HG03469 (cell line): Measurements from ENCODE around the gene PIK3R2.

Experiments used
- ATAC-seq: cut with Tn5 transposase; IDR thresholded peaks from one replicate; pipeline ENCODE4 v1.9.1; 2021; ENCODE audit warnings: mild to moderate bottlenecking, moderate library complexity, moderate number of reproducible peaks; ENCODE audit not compliant: unreplicated experiment

PIK3R2 gene

DNA sequence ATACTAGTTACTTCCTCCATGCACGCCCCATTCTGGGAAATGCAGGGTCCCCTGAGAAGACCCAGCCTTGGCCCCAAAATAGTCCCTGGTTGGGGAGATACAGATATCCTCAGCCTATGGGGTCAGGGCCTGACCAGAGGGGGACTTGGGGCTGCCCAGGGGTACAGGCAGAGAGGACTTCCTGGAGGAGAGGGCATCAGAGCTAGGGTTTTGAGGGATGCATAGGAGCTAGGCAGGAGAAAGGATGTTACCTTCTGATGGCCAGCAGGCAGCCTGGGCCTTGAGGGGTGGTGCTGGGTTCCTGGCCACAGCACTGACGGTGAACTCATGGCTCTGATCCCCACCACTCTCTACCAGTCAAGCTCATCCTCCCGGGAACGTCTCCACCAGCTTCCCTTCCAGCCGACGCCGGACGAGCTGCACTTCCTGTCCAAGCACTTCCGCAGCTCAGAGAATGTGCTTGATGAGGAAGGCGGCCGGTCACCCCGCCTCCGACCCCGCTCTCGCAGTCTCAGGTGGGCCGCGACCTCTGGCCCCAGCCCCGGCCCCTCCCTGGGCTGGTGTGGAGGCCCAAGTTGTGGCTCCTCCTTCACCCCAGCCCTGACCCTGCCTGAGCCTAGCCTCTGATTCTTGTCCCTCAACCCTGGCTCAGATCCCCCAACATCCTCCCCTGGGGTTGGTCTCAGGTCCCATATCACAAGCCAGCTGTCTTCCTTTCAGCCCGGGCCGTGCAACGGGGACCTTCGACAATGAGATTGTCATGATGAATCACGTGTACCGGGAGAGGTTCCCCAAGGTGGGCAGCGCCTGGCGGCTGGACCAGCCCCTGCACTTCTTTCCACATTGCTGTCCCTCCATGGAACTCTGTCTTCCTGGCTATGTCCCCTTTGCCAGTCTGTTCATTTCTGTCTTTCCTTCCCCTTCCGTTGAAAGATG, 29.8 kb upstream of the PIK3R2 start:
- ATAC-seq = no peak

DNA sequence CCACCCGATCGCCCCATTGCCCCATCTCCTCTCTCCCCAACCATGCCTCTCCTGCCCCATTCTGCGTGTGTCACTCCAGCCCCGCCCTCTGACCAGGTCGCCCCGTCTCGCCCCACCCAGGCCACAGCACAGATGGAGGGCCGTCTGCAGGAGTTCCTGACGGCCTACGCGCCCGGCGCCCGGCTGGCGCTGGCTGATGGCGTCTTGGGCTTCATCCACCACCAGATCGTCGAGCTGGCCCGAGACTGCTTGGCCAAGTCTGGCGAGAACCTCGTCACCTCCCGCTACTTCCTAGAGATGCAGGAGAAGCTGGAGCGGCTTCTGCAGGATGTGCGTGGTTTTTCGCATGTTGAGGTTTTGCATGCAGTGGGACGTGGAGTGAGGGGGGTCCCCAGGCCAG, 29.1 kb upstream of the PIK3R2 start:
- no peak for ATAC-seq

DNA sequence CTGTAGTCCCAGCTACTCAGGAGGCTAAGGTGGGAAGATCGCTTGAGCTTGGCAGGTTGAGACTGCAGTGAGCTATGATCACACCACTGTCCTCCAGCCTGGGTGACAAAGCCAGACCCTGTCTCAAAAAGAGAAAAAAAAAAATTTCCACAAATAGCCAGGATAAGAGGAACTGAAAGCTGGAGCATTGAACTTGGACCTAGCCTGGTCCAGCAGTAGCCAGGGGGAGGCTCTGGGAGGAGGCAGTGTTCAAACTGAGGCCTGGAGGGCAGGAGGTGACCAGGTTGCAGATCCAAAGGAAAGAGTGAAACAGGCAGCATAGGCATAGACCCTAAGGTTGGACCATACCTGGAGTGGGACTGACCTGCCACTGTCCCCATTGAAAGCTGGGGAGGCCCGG, 26.9 kb upstream of the PIK3R2 start:
- no peak for ATAC-seq

DNA sequence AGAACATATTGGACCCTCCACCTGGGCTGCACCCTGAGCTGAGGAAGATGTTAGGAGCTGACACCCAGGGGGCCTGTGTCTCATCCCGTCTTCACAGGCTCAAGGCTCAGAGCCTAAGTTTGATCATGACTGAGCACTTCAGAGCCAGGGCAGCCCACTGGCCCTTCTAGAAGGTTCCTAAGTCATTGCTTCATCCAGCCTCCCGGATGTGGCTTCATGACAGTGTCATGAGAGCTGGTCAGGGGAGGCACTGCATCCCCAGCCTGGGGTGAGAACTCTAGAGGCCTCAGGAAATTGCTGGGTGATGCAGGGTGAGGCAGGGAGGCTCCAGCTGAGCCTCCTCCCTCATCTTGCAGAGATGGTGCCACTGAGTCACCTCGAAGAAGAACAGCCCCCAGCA, 24.9 kb upstream of the PIK3R2 start:
- no peak for ATAC-seq

DNA sequence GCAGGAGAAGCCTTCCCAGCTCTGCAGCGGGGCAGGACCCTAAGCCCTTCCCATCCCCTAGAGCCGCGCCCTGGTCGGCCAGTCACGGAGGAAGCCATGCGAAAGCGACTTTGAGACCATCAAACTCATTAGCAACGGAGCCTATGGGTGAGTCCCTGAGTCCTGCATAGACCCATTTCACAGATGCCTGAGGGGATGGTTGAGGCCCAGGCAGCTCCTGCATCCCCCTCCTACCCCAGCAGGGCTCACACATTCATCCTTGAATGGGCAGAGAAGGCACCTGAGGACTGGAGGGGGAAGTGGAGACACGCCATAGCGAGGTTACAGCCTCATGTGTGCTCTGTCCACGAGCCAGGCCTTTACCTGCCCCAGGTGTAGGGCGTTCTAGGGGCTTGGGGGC, 24.2 kb upstream of the PIK3R2 start:
- no peak for ATAC-seq

DNA sequence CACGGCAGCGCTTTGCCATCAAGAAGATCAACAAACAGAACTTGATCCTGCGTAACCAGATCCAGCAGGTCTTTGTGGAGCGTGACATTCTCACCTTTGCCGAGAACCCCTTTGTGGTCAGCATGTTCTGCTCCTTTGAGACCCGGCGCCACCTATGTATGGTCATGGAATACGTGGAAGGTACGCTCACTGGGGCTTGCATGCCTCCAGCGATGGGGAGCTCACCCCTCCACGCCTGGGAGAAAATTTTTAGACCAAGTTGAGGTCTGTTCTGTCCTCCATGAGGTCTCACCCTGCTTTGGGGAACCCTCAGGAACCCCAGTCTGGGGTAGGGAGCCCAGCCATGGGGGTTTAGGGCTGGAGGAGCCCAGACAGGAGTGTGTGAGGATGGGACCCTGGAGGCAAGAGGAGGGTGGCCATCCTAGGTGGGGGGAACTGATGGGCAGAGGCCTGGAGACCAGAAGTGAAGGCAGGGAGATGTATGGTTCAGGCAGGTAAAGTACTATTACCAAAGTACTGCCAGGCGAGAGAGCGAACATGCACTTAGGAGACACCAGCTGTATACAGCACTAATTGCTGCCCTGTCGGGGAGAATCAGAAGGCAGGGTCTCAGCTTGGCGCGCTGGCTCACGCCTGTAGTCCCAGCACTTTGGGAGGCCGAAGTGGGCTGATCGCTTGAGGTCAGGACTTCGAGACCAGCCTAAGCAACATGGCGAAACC, 22.3 kb upstream of the PIK3R2 start:
- no peak for ATAC-seq

DNA sequence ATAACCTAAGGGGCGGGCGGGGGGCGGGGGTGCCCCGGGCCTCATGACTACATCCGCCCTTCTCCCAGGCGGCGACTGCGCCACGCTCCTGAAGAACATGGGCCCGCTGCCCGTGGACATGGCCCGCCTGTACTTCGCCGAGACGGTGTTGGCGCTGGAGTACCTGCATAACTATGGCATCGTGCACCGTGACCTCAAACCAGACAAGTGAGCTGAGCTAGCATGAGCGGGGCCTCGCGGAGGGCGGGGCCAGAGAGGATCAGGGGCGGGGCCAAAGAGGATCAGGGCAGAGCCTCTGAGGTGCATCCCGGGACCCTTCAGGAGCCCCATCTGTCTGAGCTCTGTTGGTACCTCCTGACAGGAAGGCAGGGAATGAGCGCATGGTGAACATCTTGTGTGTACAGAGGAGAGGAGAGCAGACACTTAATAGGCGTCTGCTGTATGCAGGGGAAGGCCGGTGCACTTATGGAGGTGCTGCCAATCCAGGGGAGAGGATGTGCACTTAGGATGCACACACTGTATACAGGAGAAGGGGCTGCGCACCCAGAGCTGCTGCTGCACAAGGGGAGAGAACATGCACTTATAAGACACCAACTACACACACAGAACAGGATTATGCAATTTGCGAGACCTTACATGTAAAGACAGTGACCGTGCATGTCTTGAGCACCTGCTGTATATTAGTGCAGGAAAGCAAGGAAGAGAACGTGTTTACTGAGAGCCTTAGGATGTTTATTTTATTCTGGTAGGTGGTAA, 20.9 kb upstream of the PIK3R2 start:
- no peak for ATAC-seq

DNA sequence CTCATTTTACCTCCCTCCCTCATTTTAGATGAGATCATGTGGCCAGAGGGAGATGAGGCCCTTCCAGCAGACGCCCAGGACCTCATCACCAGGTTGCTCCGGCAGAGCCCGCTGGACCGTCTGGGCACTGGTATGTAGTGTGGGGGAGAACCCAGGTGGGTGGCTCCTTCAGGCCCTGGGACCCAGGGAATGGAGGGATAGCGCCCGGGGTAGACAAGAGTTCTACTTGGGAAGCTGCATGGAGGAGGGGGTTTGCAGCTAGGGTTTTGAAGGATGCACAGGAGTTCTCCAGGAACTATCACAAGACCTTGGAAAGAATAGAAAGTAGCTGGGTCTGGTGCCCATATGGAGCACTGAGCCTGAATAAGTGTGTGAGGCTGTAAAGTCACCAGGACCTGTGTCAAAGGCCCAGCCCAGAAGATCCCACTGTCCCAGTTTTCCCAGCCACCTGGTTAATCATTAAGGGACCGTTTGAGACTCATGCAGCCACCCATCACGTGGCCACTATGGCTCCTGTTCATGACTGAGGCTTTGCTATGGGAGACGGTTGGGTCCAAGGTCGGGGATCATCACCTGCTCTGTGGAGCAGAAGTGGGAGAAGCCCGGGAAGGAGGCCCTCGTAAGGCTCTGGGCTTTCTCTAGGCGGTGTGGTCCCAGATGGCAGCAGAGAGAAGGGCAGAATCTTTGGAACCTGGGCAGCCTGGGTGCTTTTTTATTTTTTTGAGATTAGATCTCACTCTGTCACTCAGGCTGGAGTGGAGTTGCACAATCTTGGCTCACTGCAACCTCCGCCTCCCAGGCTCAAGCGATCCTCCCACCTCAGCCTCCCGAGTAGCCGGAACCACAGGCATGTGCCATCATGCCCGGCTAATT, 17.0 kb upstream of the PIK3R2 start:
- ATAC-seq = no peak

DNA sequence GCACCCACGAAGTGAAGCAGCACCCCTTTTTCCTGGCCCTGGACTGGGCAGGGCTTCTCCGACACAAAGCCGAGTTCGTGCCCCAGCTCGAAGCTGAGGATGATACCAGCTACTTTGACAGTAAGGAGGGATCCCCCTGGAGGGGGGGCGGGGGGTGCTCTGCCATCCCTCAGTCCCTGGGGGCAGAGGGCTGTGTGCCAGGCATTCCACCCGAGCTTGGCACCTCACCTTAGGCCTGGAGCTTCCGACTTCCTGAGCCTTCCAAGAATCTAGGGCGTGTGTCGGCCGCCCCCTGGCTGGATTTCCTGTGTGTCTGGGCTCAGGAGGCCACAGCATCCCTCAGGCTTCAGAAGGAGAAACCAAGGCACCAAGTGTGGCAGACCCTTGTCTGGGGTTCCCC, 15.7 kb upstream of the PIK3R2 start:
- no peak for ATAC-seq

DNA sequence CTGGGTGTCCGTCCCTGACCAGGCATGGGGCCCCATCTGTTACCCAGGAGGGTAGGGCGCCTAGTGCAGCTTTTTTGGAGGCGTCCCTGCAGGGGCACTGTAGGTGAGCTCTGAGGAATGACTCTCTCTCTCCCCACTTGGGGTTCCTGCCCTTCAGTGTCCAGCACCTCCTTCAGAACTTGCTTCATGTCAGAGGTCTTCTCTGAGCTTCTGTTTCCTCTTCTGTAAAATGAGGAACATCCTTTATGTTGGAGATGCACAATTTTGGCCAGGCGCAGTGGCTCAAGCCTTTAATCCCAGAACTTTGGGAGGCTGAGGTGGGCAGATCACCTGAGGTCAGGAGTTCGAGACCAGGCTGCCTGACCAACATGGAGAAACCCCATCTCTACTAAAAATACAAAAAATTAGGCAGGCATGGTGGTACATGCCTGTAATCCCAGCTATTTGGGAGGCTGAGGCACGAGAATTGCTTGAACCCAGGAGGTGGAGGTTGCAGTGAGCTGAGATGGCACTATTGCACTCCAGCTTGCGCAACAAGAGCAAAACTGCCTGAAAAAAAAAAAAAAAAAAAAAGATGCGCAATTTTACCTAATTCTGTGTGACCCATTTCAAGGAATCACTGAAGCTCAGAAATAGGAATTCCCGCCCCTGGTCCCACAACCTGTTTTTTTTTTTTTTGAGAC, 15.2 kb upstream of the PIK3R2 start:
- ATAC-seq = no peak

DNA sequence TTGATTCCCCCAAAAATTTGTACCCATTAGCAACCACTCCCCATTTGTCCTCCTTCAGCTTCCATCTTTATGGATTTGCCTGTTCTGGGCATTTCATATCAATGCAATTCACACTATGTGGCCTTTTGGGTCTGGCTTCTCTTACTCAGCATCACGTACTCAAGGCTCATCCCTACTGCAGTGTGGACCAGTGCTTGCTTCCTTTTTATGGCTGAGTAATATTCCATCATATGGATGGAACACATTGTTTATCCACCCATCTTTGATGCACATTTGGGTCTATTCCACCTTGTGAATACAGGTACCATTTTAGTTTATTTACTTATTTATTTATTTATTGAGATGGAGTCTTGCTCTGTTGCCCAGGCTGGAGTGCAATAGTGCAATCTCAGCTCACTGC, 12.5 kb upstream of the PIK3R2 start:
- ATAC-seq = no peak

DNA sequence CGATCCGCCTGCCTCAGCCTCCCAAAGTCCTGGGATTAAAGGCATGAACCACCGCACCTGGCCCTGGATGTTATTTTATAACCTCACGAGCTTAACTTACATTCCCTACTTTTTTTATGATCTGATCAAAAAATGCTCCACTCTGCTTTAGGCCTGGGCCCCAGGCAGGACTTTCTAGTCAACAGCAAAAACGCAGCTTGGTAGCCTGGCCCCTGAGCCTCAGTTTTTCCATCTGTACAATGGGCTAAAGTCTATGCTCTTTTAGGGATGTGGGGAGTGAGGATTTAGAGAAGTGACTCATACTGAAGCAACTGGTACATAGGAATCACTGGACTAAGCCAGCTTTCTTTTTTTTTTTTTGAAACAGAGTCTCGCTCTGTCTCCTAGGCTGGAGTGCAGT, 11.9 kb upstream of the PIK3R2 start:
- no peak for ATAC-seq

DNA sequence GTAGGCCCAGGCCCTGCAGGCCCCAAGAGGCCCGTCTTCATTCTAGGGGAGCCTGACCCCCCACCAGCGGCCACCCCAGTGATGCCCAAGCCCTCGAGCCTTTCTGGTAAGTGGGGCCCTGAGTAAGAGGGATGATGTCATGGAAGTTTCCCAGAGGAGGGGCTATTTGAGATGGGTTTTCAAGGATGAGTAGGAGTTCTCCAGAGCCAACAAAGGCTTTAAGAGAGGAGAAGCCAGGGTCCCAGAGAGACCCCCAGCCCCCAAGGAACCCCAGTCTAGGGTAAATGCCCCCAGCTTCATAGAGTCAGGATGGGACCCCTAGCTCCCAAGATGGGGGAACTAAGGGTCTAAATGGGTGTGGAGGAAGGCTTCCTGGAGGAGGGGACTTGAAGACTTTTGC, 9.1 kb upstream of the PIK3R2 start:
- ATAC-seq = no peak

DNA sequence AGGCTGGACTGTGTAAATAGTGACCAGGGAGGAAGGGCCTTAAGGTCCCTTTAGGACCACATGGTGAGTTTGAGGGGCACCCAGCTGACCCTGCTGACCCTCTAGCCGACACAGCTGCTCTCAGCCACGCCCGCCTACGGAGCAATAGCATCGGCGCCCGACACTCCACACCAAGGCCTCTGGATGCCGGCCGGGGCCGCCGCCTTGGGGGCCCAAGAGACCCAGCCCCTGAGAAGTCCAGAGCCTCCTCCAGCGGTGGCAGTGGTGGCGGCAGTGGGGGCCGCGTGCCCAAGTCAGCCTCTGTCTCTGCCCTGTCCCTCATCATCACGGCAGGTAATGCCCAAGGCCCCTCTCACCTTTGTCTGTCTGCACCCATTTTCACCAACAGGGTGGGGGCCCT, 8.6 kb upstream of the PIK3R2 start:
- ATAC-seq = no peak

DNA sequence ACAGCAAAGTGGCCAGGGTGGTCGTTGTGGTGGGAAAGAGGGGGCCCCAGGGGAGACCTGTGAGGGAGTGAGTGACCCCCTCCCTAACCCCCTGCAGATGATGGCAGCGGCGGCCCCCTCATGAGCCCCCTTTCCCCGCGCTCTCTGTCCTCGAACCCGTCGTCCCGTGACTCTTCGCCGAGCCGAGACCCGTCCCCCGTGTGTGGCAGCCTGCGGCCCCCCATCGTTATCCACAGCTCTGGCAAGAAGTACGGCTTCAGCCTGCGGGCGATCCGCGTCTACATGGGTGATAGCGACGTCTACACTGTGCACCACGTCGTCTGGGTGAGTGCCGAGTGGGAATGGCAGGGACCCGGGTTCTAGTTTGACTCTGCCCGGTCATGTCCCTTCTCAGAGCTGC, 8.1 kb upstream of the PIK3R2 start:
- ATAC-seq = no peak

DNA sequence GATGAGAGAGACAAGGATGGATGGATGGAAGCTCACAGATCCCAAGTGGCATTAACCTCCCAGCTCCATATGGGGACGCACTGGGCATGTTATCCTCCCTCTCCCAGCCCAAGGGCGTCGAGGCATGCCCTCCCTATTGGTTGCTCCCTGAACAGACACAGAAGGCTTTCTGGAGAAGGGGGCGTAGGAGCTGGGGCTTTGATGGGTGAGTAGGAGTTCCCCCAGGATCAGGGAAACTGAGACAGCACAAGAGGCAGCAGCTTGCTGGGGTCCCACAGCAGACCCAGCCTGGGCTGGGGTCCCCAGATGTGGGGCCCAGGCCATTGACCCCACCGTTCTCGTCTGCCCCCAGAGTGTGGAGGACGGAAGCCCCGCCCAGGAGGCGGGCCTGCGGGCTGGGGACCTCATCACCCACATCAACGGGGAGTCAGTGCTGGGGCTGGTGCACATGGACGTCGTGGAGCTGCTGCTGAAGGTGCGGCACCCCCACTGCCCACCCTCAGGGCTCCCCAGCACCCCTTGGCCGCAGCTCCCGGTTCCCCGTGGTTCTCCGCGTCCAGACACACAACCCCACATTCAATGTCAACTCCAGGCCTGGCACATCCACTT, 7.5 kb upstream of the PIK3R2 start:
- ATAC-seq = no peak

DNA sequence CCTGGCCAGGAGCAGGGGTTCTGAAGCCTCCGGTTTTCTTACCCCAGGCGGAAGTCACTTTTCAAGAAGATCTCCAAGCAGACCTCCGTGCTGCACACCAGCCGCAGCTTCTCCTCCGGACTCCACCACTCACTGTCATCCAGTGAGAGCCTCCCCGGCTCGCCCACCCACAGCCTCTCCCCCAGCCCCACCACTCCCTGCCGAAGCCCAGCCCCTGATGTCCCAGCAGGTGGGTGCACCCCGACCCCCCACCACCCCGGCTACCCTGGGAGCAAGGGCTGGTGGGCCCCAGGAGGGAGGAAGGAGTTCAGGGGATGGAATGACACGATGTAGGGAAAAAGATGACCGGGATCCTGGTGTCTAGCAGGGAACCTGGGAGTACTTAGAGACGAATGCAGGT, 5.6 kb upstream of the PIK3R2 start:
- no peak for ATAC-seq

DNA sequence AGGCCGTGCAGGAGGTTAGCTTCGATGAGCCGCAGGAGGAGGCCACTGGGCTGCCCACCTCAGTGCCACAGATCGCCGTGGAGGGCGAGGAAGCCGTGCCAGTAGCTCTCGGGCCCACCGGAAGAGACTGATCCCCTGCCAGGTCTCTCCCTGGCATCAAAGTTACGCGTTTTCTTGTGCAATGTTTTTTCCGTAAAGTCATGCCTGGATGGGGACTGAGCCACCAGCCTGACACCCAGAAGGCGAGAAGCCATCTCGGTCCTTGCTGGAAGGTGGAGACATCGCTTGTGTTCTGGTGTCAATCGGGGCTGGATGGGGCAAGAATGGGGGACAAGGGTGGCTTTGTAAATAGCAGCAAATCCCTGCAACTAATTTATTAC, 3.4 kb upstream of the PIK3R2 start:
- no peak for ATAC-seq

DNA sequence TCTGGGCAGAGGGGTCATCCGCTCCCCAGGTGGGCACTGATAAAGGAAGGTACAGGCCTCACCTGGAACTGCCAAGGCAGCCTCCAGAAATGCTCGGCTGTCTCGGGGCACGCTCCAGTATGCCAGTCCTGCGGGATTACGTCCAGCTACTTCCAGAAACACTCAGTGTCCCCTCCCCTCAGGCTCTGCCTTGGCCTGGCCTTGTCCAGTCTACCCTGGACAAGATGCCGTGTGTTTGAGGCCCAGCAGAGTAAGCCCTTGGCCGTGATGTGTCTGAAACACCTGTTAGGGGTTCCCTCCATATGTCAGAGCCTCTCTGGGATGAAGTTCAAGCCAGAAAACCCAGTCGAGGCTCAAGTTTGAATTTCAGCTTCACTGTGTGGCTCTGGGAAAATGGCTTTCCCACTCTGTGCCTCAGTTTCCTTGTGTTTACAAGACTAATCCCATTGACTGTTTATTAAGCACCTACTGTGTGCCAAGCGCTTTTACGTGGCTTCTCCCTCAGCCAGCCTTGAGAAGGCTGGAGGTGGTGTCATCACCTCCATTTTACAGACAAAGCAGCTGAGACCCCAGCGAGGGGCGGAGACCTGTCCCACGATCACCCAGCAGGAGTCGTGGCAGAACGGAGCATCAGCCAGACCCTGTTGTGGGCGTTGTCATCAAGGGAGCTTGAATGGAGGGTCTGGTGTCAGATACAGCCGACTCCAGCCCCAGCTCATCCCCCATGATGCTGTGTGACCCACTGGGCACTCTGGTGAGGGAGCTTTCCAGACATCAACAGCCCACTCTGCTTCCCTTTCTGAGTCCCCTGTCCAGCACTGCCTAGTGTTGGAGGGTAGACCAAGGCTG, 2.0 kb upstream of the PIK3R2 start:
- no peak for ATAC-seq
